ENCODE measurements around the gene TRIM27.
"Not testable (repeated sequence)": the region's sequence is repeated elsewhere in the genome, so short reads cannot be mapped to it uniquely, and the experiment has no call there.

- TF ChIP-seq CTCF (IDR thresholded peaks at IDR 0.05; ENCODE audit: low read depth, low read length); MYC (IDR thresholded peaks at IDR 0.05; ENCODE audit: low read depth, low read length); POLR2A (IDR thresholded peaks at IDR 0.05; ENCODE audit: extremely low read depth, insufficient read length): not testable (repeated sequence)
These were observed 25.9 kb upstream of the TRIM27 start for GRCh38 chr6:28949656-28950195.

Data from NB4 (cell line).